Measurements from ENCODE around the gene JAK1. TPM values are rescaled to one million over a fixed set of nuclear protein-coding genes. Genes with fewer than 3 reads are reported as not detected.

JAK1 gene
- polyA plus RNA-seq, 1 donor from 2014 or later, result 26.8 TPM

- Histone ChIP-seq H3F3A (ENCODE audit: insufficient read depth, low read length, poor library complexity, severe bottlenecking) (no peaks in the 10 kb centered on the region), H3K79me2 (replicated peaks; ENCODE audit: insufficient read depth, low read length) (no peaks in the 10 kb centered on the region), H3K27me3 (ENCODE audit: insufficient read depth, low read depth, low read length) (no peaks in the 10 kb centered on the region), H3K9me2 (ENCODE audit: insufficient read depth, low read length) (no peaks in the 10 kb centered on the region), H3K36me3 (ENCODE audit: insufficient read depth, low read length) (no peaks in the 10 kb centered on the region), H4K20me1 (ENCODE audit: insufficient read depth) (no peaks in the 10 kb centered on the region), H3K4me2 (ENCODE audit: low read length) (no peak overlapping the region), H3K4me3 (ENCODE audit: low read length) (no peak overlapping the region), H3K9me3 (ENCODE audit: low read length) (no peaks in the 10 kb centered on the region), H2AFZ (ENCODE audit: low read depth, low read length) (no peak overlapping the region), H3K9ac (ENCODE audit: low read length) (no peak overlapping the region), H3K27ac (ENCODE audit: low read length) (no peak overlapping the region)
- no peak for TF ChIP-seq SMC3 (conservative IDR thresholded peaks at IDR 0.05; ENCODE audit: poor library complexity)
- no peak for TF ChIP-seq CTCF (IDR thresholded peaks at IDR 0.05; ENCODE audit: poor library complexity, severe bottlenecking)
- no peak for TF ChIP-seq EP300 (conservative IDR thresholded peaks at IDR 0.05; ENCODE audit: poor library complexity, severe bottlenecking)
- no peak for TF ChIP-seq EZH2 (IDR thresholded peaks at IDR 0.05; ENCODE audit: borderline replicate concordance, insufficient read depth, low read length, poor library complexity, severe bottlenecking)
Observed at GRCh38 chr1:64790832-64791487, 175.4 kb downstream of the JAK1 start.

Small RNAs within 50 kb of the gene (small RNA-seq; reads per million reads assigned to genes)
- gene AL606517.2, result 0 reads per million in 3 experiments

Other genes with a start within 250 kb of the JAK1 start
- 8.1 and 8.3 TPM in 2 replicates for gene RAVER2, start 221.5 kb downstream of the JAK1 start, polyA plus RNA-seq
- 1.8 and 1.9 TPM in 2 replicates for gene AK4, start 181.7 kb upstream of the JAK1 start, polyA plus RNA-seq